HG03039 (cell line): ENCODE measurements around the gene XYLB.
"Not testable (repeated sequence)": the region's sequence is repeated elsewhere in the genome, so short reads cannot be mapped to it uniquely, and the experiment has no call there.

Experiments
- ATAC-seq: cut with Tn5 transposase; IDR thresholded peaks from one replicate; pipeline ENCODE4 v1.9.1; 2021; ENCODE audit warnings: mild to moderate bottlenecking, moderate library complexity; ENCODE audit not compliant: unreplicated experiment

Gene XYLB

GRCh38 chr3:38346587-38347410 lies at the start of gene XYLB:
XYLB (plus strand) TSS chr3:38346785; CDS start chr3:38346869, 84 bp downstream.
- peak; percentile 97 for ATAC-seq

- ATAC-seq: not testable (repeated sequence)
Observed at GRCh38 chr3:38297053-38297452, 49.5 kb upstream of the XYLB start.

- no peak for ATAC-seq
Observed at GRCh38 chr3:38297537-38297936, 49.0 kb upstream of the XYLB start.

DNA sequence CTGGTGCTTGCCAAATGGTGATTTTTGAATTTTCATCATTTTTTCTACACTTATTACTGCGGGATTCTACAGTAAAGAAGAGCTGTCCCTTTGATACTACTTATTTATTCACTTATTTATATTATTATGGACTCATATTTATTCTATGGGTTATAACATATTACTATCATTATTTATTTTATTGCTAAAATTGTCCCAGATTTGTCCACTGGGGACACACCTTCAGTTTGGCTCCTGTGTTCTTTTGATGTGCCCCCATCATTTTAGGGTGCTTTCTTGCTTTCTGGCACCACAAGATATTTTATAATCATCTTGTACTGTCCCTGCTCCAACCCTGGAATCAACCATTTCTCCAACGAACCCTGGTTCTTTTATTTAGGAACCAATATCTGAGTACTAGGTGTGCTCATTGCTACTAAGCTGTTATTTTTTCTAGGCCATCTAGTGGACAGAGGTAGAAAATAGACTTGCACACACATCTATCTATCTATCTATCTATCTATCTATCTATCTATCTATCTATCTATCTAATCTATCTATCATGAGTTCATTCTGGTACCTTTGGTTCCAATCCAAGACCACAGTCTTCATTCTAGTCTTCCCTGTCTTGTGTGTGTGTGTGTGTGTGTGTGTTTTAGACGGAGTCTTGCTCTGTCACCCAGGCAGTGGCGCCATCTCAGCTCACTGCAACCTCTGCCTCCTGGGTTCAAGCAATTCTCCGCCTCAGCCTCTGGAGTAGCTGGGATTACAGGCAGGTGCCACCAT lies 48.5 kb upstream of the XYLB start:
- ATAC-seq: no peak

GRCh38 chr3:38306941-38307340 lies 39.6 kb upstream of the XYLB start:
- ATAC-seq: no peak

GRCh38 chr3:38307599-38307998 lies 39.0 kb upstream of the XYLB start:
- no peak for ATAC-seq

GRCh38 chr3:38308456-38308855 lies 38.1 kb upstream of the XYLB start:
- ATAC-seq: no peak

DNA sequence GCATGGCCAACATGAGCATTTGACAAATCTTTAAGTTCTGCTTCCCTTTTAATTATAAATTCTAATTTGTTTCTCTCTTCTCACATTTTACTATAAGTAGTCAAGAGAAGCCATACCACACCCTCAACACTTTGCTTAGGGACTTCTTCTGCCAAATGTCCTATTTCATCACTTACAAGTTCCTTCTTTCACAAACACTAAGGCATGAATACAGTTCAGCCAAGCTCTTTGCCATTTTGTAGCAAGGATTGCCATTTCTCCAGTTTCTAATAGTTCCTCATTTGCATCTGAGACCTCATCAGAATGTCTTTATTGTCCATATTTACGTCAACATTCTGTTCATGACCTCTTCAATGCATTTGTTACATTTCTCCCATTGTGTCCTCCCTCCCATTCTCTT lies 35.1 kb upstream of the XYLB start:
- no peak for ATAC-seq

DNA sequence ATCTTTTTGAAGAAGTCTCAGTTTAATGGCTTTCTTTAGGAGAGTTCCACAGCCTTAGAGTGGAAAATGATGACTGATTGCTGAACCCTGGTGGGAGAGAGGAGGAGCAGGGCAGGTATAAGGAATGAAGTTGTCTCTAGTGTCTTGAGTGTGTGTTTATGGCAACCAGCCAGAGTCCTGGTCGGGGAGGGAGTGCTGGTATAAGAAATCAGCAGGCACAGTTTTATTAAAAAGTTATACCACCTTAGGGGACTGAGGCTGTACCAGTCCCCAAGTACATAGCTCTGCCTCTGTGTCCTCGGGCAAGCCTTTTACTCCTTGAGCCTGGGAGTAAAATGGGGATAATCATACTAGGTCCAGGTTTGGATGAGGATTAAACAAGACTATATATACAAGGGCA lies 34.6 kb upstream of the XYLB start:
- ATAC-seq: no peak

DNA sequence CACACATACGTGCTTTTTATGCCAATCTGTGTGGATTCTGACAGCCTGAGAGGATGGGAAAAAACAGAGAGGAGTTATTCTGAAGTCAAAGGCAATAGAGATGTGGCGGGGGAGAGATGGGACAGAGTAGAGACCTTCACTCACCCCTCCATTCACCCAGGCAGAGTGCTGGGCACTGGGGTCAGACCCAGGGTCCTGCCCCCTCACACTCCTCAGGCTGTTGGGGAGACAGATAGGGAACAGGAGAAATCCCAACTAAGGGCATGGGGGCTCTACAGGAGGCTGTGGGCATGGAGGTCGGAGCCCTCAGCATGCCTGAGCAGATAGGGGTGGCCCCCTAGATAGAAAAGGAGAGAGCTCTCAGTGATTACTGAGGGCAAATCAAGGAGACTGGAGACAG lies 34.2 kb upstream of the XYLB start:
- ATAC-seq: no peak

GRCh38 chr3:38313263-38313662 lies 33.3 kb upstream of the XYLB start:
- no peak for ATAC-seq

DNA sequence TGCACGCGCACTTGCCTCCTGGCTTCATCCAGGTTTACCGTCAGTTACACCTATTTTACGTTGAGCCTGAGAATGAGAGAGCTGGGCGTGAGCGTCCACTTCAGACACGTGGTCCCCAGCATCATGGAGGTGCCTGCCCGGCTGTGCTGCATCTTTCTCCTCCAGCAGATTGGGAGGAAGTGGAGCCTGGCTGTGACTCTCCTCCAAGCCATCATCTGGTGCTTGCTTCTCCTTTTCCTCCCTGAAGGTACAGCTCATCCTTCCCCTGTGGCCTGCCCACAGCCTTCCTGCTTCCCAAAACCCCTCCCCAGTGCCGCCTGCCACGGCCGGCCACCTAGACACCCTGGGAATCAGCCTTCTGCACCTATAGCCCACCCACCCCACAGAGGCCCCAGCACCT lies 32.9 kb upstream of the XYLB start:
- ATAC-seq: no peak

GRCh38 chr3:38314112-38314763 lies 32.3 kb upstream of the XYLB start:
- no peak for ATAC-seq

DNA sequence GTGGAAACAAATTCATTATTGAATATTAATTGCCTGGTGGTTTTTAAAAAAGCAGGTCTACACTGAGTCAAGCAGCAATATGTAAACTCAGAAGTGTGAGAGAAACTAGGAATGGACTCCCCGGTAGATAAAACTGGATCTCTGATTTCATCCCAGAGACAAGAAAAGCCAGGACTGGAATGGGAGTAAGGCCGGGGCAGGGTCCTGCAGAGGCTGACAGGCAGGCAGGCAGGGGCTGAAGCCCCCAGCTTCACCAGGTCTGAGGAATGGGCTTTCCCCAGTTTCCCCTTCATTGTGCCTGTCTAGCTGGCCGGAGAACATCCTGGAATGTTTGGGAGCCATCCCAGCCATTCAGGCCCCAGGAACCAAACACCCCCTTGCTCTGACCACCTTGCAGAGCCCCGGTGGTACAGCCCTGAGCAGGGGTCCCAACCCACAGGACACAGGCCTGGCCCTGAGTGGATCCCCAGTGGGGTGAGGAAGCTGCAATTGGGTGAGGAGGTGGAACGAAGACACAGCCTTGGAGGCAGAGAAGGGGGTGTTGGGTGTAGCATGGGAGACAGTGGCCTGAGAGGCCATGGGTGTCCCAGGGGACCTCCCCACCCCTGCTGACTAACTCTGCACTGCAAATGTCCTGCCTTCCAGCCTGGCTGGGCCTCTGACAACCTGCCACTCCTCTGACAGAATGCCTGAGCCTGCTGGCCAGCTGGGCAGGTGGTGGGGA lies 31.7 kb upstream of the XYLB start:
- no peak for ATAC-seq

- ATAC-seq: no peak
Observed at GRCh38 chr3:38315488-38316230, 30.9 kb upstream of the XYLB start.

DNA sequence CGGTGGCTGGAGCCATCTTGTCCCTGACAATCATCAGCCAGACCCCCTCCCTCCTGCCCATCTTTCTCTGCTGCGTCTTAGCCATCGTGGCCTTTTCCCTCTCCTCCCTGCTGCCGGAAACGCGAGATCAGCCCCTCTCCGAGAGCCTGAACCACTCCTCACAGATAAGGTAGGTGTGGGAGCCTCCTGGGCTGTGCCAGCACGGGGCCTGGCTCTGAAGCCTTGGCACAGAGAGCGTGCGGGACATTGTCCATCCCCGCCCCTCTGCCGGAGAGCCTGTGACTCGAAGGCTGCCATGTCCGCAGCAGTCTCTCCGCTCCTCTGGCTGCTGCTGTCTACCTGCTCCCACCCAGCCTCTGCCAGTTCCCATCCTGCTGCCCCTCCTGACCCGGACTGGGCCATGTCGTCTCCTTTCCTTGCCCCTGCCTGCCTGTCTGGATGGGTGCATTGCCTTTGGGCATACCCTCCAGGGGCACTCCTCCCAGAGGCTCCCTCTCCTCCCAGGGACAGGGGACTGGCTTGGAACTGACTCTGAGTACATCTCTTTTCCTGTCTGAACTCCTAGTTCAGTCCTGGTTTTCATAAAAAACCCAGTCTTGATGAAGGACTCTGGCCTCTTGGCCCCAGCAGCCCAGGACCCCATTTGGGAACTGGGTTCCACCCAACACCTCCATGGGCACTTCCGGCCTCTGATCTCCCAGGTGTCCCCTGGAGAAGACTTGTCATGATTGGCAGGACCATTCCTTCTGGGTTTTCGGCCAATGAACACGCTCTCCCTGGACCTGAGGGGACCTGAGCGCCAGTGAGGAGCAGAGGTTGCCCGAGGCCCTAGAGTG lies 30.0 kb upstream of the XYLB start:
- ATAC-seq: no peak

DNA sequence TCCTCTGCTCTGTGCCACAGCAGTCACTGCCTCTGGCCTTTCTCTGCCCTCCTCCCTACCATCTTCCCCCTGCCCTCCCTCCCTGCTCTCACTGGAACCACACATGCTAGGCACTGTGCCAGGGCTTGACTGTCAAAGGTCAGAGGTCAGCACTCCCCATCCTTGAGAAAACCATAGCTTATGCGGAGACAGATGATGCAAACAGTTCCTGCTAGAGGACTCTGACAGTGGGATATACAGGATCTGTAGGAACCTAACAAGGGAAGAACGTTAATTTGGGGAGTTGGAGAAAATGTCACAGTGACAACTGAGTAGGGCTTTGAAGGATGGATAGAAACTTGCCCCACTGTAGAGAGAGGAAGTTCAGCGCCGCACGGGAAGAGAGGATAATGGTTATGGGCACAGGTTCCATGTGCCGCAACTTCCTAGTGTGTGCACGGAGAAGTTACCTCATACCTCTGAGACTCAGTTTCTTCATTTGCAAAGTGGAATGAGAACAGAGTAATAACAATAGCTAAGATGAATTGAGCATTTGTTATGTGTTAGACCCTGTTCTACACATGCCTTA lies 29.3 kb upstream of the XYLB start:
- ATAC-seq: no peak

DNA sequence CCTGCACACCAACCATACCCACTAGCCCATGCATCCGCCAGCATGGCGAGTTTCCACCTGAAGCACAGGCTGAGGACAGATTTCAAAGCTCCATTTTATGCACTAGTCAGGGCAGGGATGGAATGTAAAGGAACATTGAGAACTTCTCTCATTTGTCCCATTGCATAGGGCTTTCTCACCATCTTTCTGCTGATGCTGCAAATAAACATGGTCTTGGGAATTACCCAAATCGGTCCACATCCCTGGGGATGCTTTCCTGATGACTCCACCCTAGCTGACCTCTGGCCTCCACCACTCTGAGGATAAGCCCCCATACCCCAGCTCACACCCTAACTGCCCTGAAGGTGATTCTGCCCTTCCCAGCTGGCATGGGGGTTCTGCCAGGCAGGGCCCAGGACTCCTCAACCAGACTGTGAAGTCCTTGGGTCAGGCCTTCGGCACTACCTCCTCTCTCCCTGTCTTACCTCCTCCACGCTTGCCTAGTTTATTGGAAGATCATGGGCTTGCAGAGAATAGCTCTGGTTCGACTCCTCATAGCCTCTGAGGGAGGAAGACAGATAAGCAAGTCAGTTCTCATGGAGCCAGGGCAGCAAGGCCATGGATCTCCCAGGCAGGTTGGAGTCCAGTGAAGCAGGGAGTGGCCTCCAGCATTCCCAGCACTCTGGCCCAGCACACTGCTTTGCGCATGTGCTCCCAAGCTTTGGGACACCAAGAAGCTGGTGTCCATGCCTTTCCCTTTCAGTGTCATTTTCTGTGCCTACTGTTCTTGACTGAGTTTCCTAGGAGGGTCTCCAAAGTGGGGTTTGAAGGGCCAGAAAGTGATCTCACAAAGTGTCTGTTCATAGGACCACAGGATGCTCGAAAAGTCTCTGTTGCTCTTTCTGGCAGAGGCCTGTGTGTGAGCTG lies 27.6 kb upstream of the XYLB start:
- no peak for ATAC-seq
